Natural killer cell (primary cell): ENCODE results near the gene LYST. TPM values are rescaled to one million over a fixed set of nuclear protein-coding genes. Genes with fewer than 3 reads are reported as not detected.

Experiments
- ATAC-seq, 3 donors: fragments of 150-1000 bp in 2 of 3; fragments of 200-7000 bp in 1 of 3; cut with Tn5 transposase; 1 replicate in 1 of 3; 2 replicates in 2 of 3; pipeline ENCODE4 v1.10.0; 2021; ENCODE audit warnings: mild to moderate bottlenecking in 2 of 3, moderate library complexity in 2 of 3
- DNase-seq, 2 donors: peaks; one replicate each; pipeline versions ENCODE4 v3.0.0 to v3.0.0-alpha.2; 2013 to 2021; ENCODE audit warnings: mixed read lengths in 1 of 2
- H3K27ac ChIP-seq: one replicate; pipeline ENCODE4 v1.5.1; 2013; ENCODE audit warnings: mild to moderate bottlenecking, low read length
- H3K27me3 ChIP-seq: one replicate; pipeline ENCODE4 v1.6.1; 2013; ENCODE audit warnings: low read length; ENCODE audit not compliant: control insufficient read depth, insufficient read depth
- H3K36me3 ChIP-seq: one replicate; pipeline ENCODE4 v1.6.1; 2013; ENCODE audit warnings: low read length; ENCODE audit not compliant: control insufficient read depth, insufficient read depth
- H3K4me1 ChIP-seq: one replicate; pipeline ENCODE4 v1.6.1; 2013; ENCODE audit warnings: low read length; ENCODE audit not compliant: control insufficient read depth, insufficient read depth
- H3K4me3 ChIP-seq: one replicate; pipeline ENCODE4 v1.5.1; 2013; ENCODE audit warnings: low read length
- H3K9me3 ChIP-seq: one replicate; pipeline ENCODE4 v1.6.1; 2013; ENCODE audit warnings: low read length; ENCODE audit not compliant: control insufficient read depth, insufficient read depth
- H3K27ac Mint-ChIP-seq, 2 donors: one replicate each; pipeline ENCODE4 v1.8.0; 2022; ENCODE audit warnings: mild to moderate bottlenecking in 2 of 2, mixed read lengths in 2 of 2, moderate library complexity in 1 of 2
- H3K27me3 Mint-ChIP-seq, 2 donors: one replicate each; pipeline ENCODE4 v1.8.0; 2022; ENCODE audit warnings: low read depth in 2 of 2, mixed read lengths in 2 of 2
- H3K36me3 Mint-ChIP-seq: one replicate; pipeline ENCODE4 v1.8.0; 2022; ENCODE audit warnings: mixed read lengths
- H3K4me1 Mint-ChIP-seq, 2 donors: one replicate each; pipeline ENCODE4 v1.8.0; 2022; ENCODE audit warnings: mixed read lengths in 2 of 2
- H3K4me3 Mint-ChIP-seq: one replicate; pipeline ENCODE4 v1.8.0; 2022; ENCODE audit warnings: mild to moderate bottlenecking, moderate library complexity, mixed read lengths
- H3K9me3 Mint-ChIP-seq, 2 donors: one replicate each; pipeline ENCODE4 v1.8.0; 2022; ENCODE audit warnings: mixed read lengths in 2 of 2
- CTCF ChIP-seq: fragments of 200-600 bp; IDR thresholded peaks from one replicate; pipeline ENCODE4 v1.8.0; 2022; ENCODE audit warnings: antibody characterized with exemption
- WGBS: methylation state at CpG from one replicate; pipeline ENCODE4 v1.1.7; 2013; ENCODE audit warnings: missing lambda C conversion rate; ENCODE audit not compliant: insufficient coverage; 5-methylcytosine and 5-hydroxymethylcytosine counted together
- intact Hi-C: fragments of 100-400 bp; cut with micrococcal nuclease; formaldehyde crosslinking; loops from one replicate; pipeline ENCODE4 v1.14.2; 2022
- total RNA-seq, 4 donors: library from RNA; stranded (reverse); fragments of 120-200 nt in 1 of 4; gene quantifications; one replicate each; pipeline versions ENCODE4 v1.2.3 to v1.2.4, GENCODE V29; 2013 to 2022

LYST gene
- total RNA-seq, 3 donors from 2014 or later (not counting 1 experiment from before 2014, with no cell fraction given), result 89.9 to 115 (median 93.6) TPM

GRCh38 chr1:235726557-235726956, 140.1 kb downstream of the LYST start:
- no peaks in the 10 kb centered on the region for H3K4me1 Mint-ChIP-seq
- intact Hi-C loops, result no loop called here
- Histone ChIP-seq H3K9me3 (no peaks in the 10 kb centered on the region), H3K4me3 (no peak overlapping the region), H3K36me3 (peaks cover 77% of the 10 kb centered on the region), H3K27me3 (no peaks in the 10 kb centered on the region), H3K4me1 (no peaks in the 10 kb centered on the region), H3K27ac (no peak overlapping the region)
- H3K9me3 Mint-ChIP-seq, result no peaks in the 10 kb centered on the region
- H3K4me3 Mint-ChIP-seq, result no peak overlapping the region
- H3K27ac Mint-ChIP-seq, result no peak overlapping the region
- no peak for TF ChIP-seq CTCF
- ATAC-seq (no peak), DNase-seq (no peak)
- no CpG with 5 or more reads among the region's 1 CpG for WGBS
- H3K27me3 Mint-ChIP-seq, result no peaks in the 10 kb centered on the region
- no peaks in the 10 kb centered on the region for H3K36me3 Mint-ChIP-seq

GRCh38 chr1:235725434-235725833, 141.3 kb downstream of the LYST start:
- H3K27ac ChIP-seq, result no peak overlapping the region
- no peak overlapping the region for H3K4me3 ChIP-seq
- intact Hi-C loops, result no loop called here
- no peaks in the 10 kb centered on the region for H3K9me3 ChIP-seq
- H3K27me3 Mint-ChIP-seq, result no peaks in the 10 kb centered on the region
- no peaks in the 10 kb centered on the region for H3K27me3 ChIP-seq
- 100% methylated on average over 3 of the region's 3 CpGs for WGBS
- H3K27ac Mint-ChIP-seq, result no peak overlapping the region
- H3K36me3 ChIP-seq, result peaks cover 77% of the 10 kb centered on the region
- no peak for TF ChIP-seq CTCF
- H3K9me3 Mint-ChIP-seq, result no peaks in the 10 kb centered on the region
- no peaks in the 10 kb centered on the region for H3K4me1 Mint-ChIP-seq
- ATAC-seq, result no peak
- no peaks in the 10 kb centered on the region for H3K36me3 Mint-ChIP-seq
- no peak overlapping the region for H3K4me3 Mint-ChIP-seq
- no peak for DNase-seq
- no peaks in the 10 kb centered on the region for H3K4me1 ChIP-seq

GRCh38 chr1:235724730-235725129, 142.0 kb downstream of the LYST start:
- Mint-ChIP-seq H3K4me3 (no peak overlapping the region), H3K4me1 (no peaks in the 10 kb centered on the region), H3K27ac (no peak overlapping the region), H3K36me3 (no peaks in the 10 kb centered on the region), H3K27me3 (no peaks in the 10 kb centered on the region), H3K9me3 (no peaks in the 10 kb centered on the region)
- peaks cover 74% of the 10 kb centered on the region for H3K36me3 ChIP-seq
- WGBS, result 100% methylated on average over 1 of the region's 2 CpGs
- H3K27ac ChIP-seq, result no peak overlapping the region
- no peak for DNase-seq
- no peak for TF ChIP-seq CTCF
- no peak for ATAC-seq
- no peaks in the 10 kb centered on the region for H3K4me1 ChIP-seq
- H3K4me3 ChIP-seq, result no peak overlapping the region
- no peaks in the 10 kb centered on the region for H3K27me3 ChIP-seq
- intact Hi-C loops, result no loop called here
- no peaks in the 10 kb centered on the region for H3K9me3 ChIP-seq

GRCh38 chr1:235722858-235723257, 143.8 kb downstream of the LYST start:
- no peak overlapping the region for H3K4me3 ChIP-seq
- intact Hi-C loops, result no loop called here
- H3K9me3 ChIP-seq, result no peaks in the 10 kb centered on the region
- Mint-ChIP-seq H3K27ac (no peak overlapping the region), H3K4me3 (no peak overlapping the region), H3K36me3 (no peaks in the 10 kb centered on the region), H3K9me3 (no peaks in the 10 kb centered on the region), H3K27me3 (no peaks in the 10 kb centered on the region), H3K4me1 (no peaks in the 10 kb centered on the region)
- H3K27ac ChIP-seq, result no peak overlapping the region
- no peaks in the 10 kb centered on the region for H3K27me3 ChIP-seq
- ATAC-seq (no peak), DNase-seq (no peak)
- no peak for TF ChIP-seq CTCF
- peaks cover 75% of the 10 kb centered on the region for H3K36me3 ChIP-seq
- 98% methylated on average over 2 of the region's 2 CpGs for WGBS
- no peaks in the 10 kb centered on the region for H3K4me1 ChIP-seq
